Measurements from ENCODE around the gene ACOX1. TPM values are rescaled to one million over a fixed set of nuclear protein-coding genes. Genes with fewer than 3 reads are reported as not detected.

Gene ACOX1
- total RNA-seq, 4 donors from 2014 or later, result 46.9 to 73.3 (median 62.3) TPM

- H3K36me3 ChIP-seq, result peaks cover 5 to 100% (median 5%) of the 10 kb centered on the region in 3 donors
- TF ChIP-seq, protein P1, sequence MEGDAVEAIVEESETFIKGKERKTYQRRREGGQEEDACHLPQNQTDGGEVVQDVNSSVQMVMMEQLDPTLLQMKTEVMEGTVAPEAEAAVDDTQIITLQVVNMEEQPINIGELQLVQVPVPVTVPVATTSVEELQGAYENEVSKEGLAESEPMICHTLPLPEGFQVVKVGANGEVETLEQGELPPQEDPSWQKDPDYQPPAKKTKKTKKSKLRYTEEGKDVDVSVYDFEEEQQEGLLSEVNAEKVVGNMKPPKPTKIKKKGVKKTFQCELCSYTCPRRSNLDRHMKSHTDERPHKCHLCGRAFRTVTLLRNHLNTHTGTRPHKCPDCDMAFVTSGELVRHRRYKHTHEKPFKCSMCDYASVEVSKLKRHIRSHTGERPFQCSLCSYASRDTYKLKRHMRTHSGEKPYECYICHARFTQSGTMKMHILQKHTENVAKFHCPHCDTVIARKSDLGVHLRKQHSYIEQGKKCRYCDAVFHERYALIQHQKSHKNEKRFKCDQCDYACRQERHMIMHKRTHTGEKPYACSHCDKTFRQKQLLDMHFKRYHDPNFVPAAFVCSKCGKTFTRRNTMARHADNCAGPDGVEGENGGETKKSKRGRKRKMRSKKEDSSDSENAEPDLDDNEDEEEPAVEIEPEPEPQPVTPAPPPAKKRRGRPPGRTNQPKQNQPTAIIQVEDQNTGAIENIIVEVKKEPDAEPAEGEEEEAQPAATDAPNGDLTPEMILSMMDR (IDR thresholded peaks at IDR 0.05), result no peak
- TF ChIP-seq POLR2A (IDR thresholded peaks at IDR 0.05), result no peak
- intact Hi-C loops (cut with DNase I), result loop anchor here (10.0 kb wide), 1 partner anchor 266 kb away; no protein-coding TSS in a partner anchor
Measured at GRCh38 chr17:76018801-76019200, 39.8 kb upstream of the ACOX1 start.

DNA sequence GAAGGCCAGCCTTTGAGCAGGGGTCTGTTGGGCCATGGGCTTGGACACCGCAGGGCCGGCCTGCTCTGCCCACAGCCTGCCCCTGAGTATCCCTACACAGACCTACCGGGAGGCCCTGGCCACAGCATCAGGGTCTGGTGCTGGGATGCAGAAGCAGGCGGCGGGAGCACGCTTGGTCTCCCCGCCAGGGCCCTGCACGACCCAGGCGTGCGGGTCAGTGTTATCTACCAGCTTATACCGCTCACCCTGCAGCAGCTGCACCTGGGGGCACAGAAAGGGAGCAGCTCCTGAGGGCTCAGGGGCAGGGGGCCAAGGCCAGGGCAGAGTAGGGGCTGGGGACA, 39.3 kb upstream of the ACOX1 start:
- no peak for DNase-seq
- H3K27ac ChIP-seq, result no peak overlapping the region
- H3K4me1 ChIP-seq, result peaks cover 0 to 26% (median 11%) of the 10 kb centered on the region in 3 donors
- peaks cover 0 to 20% (median 0%) of the 10 kb centered on the region in 4 donors for H3K27me3 ChIP-seq
- intact Hi-C loops (cut with DNase I), result loop anchor here (10.0 kb wide), 1 partner anchor 266 kb away; no protein-coding TSS in a partner anchor
- no peaks in the 10 kb centered on the region for H3K9me3 ChIP-seq
- TF ChIP-seq POLR2A (IDR thresholded peaks at IDR 0.05), result no peak
- TF ChIP-seq, protein P1 (IDR thresholded peaks at IDR 0.05), result no peak
- WGBS, 2 donors, result 100% methylated on average over 1 of the region's 11 CpGs; no CpG with 5 or more reads in 1 of the 2 donors
- no peak overlapping the region for H3K4me3 ChIP-seq
- peaks cover 5 to 100% (median 5%) of the 10 kb centered on the region in 3 donors for H3K36me3 ChIP-seq

More at GRCh38 chr17:76018801-76019200, 39.8 kb upstream of the ACOX1 start:
- H3K27ac ChIP-seq, result no peak overlapping the region
- peaks cover 0 to 20% (median 0%) of the 10 kb centered on the region in 4 donors for H3K27me3 ChIP-seq
- H3K4me3 ChIP-seq, result no peak overlapping the region
- H3K9me3 ChIP-seq, result no peaks in the 10 kb centered on the region
- WGBS, 2 donors, result 84 to 88% methylated on average over 7 to 8 of the region's 13 CpGs
- H3K4me1 ChIP-seq, result peaks cover 0 to 31% (median 11%) of the 10 kb centered on the region in 3 donors
- no peak for DNase-seq

GRCh38 chr17:76017481-76018339, 38.7 kb upstream of the ACOX1 start:
- H3K27ac ChIP-seq, result no peak overlapping the region
- TF ChIP-seq, protein P1 (IDR thresholded peaks at IDR 0.05), result no peak
- TF ChIP-seq POLR2A (IDR thresholded peaks at IDR 0.05), result no peak
- no peaks in the 10 kb centered on the region for H3K9me3 ChIP-seq
- DNase-seq, result no peak
- peaks cover 5 to 100% (median 5%) of the 10 kb centered on the region in 3 donors for H3K36me3 ChIP-seq
- H3K4me1 ChIP-seq, result peaks cover 0 to 25% (median 11%) of the 10 kb centered on the region in 3 donors
- H3K27me3 ChIP-seq, result peaks cover 0 to 20% (median 0%) of the 10 kb centered on the region in 4 donors
- H3K4me3 ChIP-seq, result no peak overlapping the region
- intact Hi-C loops (cut with DNase I), result loop anchor here (10.0 kb wide), 1 partner anchor 267 kb away; no protein-coding TSS in a partner anchor
- WGBS, 2 donors, result 97% methylated on average over 7 of the region's 21 CpGs; no CpG with 5 or more reads in 1 of the 2 donors

DNA sequence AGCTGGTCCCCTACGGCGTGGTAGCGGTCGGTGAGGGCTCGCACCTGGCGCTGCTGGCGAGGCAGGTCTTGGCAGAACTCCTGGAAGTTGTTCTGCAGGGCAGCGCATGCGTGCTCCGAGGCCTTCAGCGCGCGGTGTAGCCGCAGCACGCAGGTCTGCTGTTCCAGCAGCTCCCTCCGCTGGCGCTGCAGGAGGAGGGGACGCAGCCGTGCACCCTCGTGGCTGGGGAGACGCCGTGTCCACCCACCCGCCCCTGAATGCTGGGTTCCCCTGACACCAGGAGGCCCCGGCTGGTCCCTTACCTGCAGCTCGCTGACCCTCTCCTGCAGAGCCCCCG, 35.9 kb upstream of the ACOX1 start:
- DNase-seq, result no peak
- Histone ChIP-seq H3K4me1 (peaks cover 0 to 25% (median 11%) of the 10 kb centered on the region in 3 donors), H3K27me3 (peaks cover 0 to 9% (median 0%) of the 10 kb centered on the region in 4 donors), H3K4me3 (no peak overlapping the region), H3K27ac (peak overlapping the region in 2 of 4 donors; percentile 5 to 39), H3K36me3 (peaks cover 5 to 100% (median 24%) of the 10 kb centered on the region in 3 donors), H3K9me3 (no peaks in the 10 kb centered on the region)
- TF ChIP-seq, protein P1 (IDR thresholded peaks at IDR 0.05), result no peak
- no peak for TF ChIP-seq POLR2A (IDR thresholded peaks at IDR 0.05)
- WGBS, 2 donors, result 50 to 60% methylated on average over 2 to 3 of the region's 26 CpGs
- intact Hi-C loops (cut with DNase I), result loop anchor here (5.0 to 10.0 kb wide), 2 partner anchors 37 to 270 kb away; no protein-coding TSS in a partner anchor
